RWPE2 (cell line): ENCODE measurements around the gene PFDN2.
A peak's percentile ranks its signal among the peaks of the same experiment; 100 is the strongest.

ENCODE experiments used
- ATAC-seq: fragments of 200-7000 bp; cut with Tn5 transposase; 3 replicates; pipeline ENCODE4 v1.9.1; 2021; ENCODE audit warnings: low read depth
- DNase-seq: peaks from one replicate; pipeline ENCODE4 v3.0.0-alpha.2; 2020; ENCODE audit warnings: low spot score
- H3K27ac ChIP-seq: fragments of 450-650 bp; 2 replicates; pipeline ENCODE4 v1.5.1; 2017; ENCODE audit warnings: mild to moderate bottlenecking; ENCODE audit not compliant: poor library complexity, severe bottlenecking
- H3K27me3 ChIP-seq: fragments of 250-450 bp; sonication (Bioruptor Pico); 2 replicates; pipeline ENCODE4 v1.5.1; 2021; ENCODE audit warnings: mild to moderate bottlenecking, moderate library complexity; ENCODE audit not compliant: insufficient read depth, poor library complexity, severe bottlenecking
- H3K36me3 ChIP-seq: fragments of 250-450 bp; sonication (Bioruptor Pico); 2 replicates; pipeline ENCODE4 v1.5.1; 2020; ENCODE audit warnings: low read depth, mild to moderate bottlenecking, moderate library complexity
- H3K4me1 ChIP-seq: fragments of 250-450 bp; sonication (Bioruptor Pico); 2 replicates; pipeline ENCODE4 v1.5.1; 2021; ENCODE audit warnings: mild to moderate bottlenecking, moderate library complexity; ENCODE audit not compliant: insufficient read depth, poor library complexity, severe bottlenecking
- H3K4me3 ChIP-seq: fragments of 250-450 bp; sonication (Bioruptor Pico); 2 replicates; pipeline ENCODE4 v1.5.1; 2021; ENCODE audit warnings: mild to moderate bottlenecking, moderate library complexity; ENCODE audit not compliant: severe bottlenecking
- H3K9me3 ChIP-seq: fragments of 250-450 bp; sonication (Bioruptor Pico); 2 replicates; pipeline ENCODE4 v1.5.1; 2021; ENCODE audit warnings: mild to moderate bottlenecking, moderate library complexity; ENCODE audit not compliant: severe bottlenecking
- CTCF ChIP-seq: fragments of 450-650 bp; IDR thresholded peaks from one replicate; pipeline ENCODE4 v1.5.1; 2017; ENCODE audit warnings: mild to moderate bottlenecking, moderate library complexity; ENCODE audit not compliant: poor library complexity, severe bottlenecking

PFDN2 gene

GRCh38 chr1:161138431-161138830 is 20.6 kb upstream of the PFDN2 start:
- peaks cover 4% of the 10 kb centered on the region for H3K4me1 ChIP-seq
- DNase-seq (no peak), ATAC-seq (no peak)

GRCh38 chr1:161137881-161138280 is 20.0 kb upstream of the PFDN2 start:
- DNase-seq (no peak), ATAC-seq (no peak)

More at GRCh38 chr1:161138431-161138830, 20.6 kb upstream of the PFDN2 start:
- TF ChIP-seq CTCF = no peak
- no peak overlapping the region for H3K4me3 ChIP-seq
- no peaks in the 10 kb centered on the region for H3K36me3 ChIP-seq
- H3K27me3 ChIP-seq = no peaks in the 10 kb centered on the region
- no peaks in the 10 kb centered on the region for H3K9me3 ChIP-seq
- H3K27ac ChIP-seq = no peak overlapping the region

GRCh38 chr1:161133220-161133740 is 15.4 kb upstream of the PFDN2 start:
- Histone ChIP-seq H3K27me3 (no peaks in the 10 kb centered on the region), H3K4me1 (peaks cover 7% of the 10 kb centered on the region), H3K36me3 (peaks cover 26% of the 10 kb centered on the region), H3K9me3 (no peaks in the 10 kb centered on the region), H3K27ac (peak overlapping the region; percentile 88), H3K4me3 (peak overlapping the region; percentile 56)
- ATAC-seq = no peak
- no peak for DNase-seq
- no peak for TF ChIP-seq CTCF

More at GRCh38 chr1:161137881-161138280, 20.0 kb upstream of the PFDN2 start:
- H3K9me3 ChIP-seq = no peaks in the 10 kb centered on the region
- H3K4me3 ChIP-seq = no peak overlapping the region
- no peak for TF ChIP-seq CTCF
- peaks cover 4% of the 10 kb centered on the region for H3K4me1 ChIP-seq
- H3K36me3 ChIP-seq = no peaks in the 10 kb centered on the region
- H3K27me3 ChIP-seq = no peaks in the 10 kb centered on the region
- no peak overlapping the region for H3K27ac ChIP-seq

- H3K4me3 ChIP-seq = peak within 1 kb of the TSS; percentile 56
- peak; percentile 35 for TF ChIP-seq CTCF
- DNase-seq (peak; percentile 94), ATAC-seq (peak; percentile 90)
- no peaks in the 10 kb centered on the region for H3K9me3 ChIP-seq
- peaks cover 7% of the 10 kb centered on the region for H3K4me1 ChIP-seq
- no peaks in the 10 kb centered on the region for H3K27me3 ChIP-seq
- H3K27ac ChIP-seq = peak within 1 kb of the TSS; percentile 88
- H3K36me3 ChIP-seq = peaks cover 33% of the 10 kb centered on the region
These were observed 14.8 kb upstream of the PFDN2 start, which contains the start of gene DEDD for GRCh38 chr1:161132410-161133219. DEDD (minus strand) TSS chr1:161132667; CDS start chr1:161124462, 8,205 bp downstream.
